CD14-positive monocyte (primary cell): ENCODE results near the gene DGCR2. TPM values are rescaled to one million over a fixed set of nuclear protein-coding genes. Genes with fewer than 3 reads are reported as not detected.
"Not testable (repeated sequence)": the region's sequence is repeated elsewhere in the genome, so short reads cannot be mapped to it uniquely, and the experiment has no call there.

ENCODE experiments used
- DNase-seq, 3 donors: peaks; one replicate each; pipeline ENCODE4 v3.0.0-alpha.2; 2011 to 2022
- H2AFZ ChIP-seq: 2 replicates; pipeline ENCODE4 v1.6.0; 2012; ENCODE audit warnings: mild to moderate bottlenecking, low read depth, low read length, inconsistent platforms; ENCODE audit not compliant: insufficient read depth, poor library complexity, severe bottlenecking
- H3K27ac ChIP-seq, 2 donors: 1 replicate in 1 of 2; 2 replicates in 1 of 2; pipeline ENCODE4 v1.5.1; 2012 to 2013; ENCODE audit warnings: low read length in 2 of 2, control low read depth in 1 of 2, inconsistent platforms in 1 of 2, low read depth in 1 of 2, mild to moderate bottlenecking in 1 of 2
- H3K27me3 ChIP-seq, 2 donors: one replicate each; pipeline versions ENCODE4 v1.6.0 to v1.6.1; 2011 to 2013; ENCODE audit warnings: low read length in 2 of 2; ENCODE audit not compliant: control insufficient read depth in 2 of 2, insufficient read depth in 2 of 2
- H3K36me3 ChIP-seq, 2 donors: replicated peaks in 1 of 2; 1 replicate in 1 of 2; 2 replicates in 1 of 2; pipeline versions ENCODE4 v1.5.1 to v1.6.1; 2012 to 2013; ENCODE audit warnings: low read length in 2 of 2, control low read depth in 1 of 2, inconsistent platforms in 1 of 2, mild to moderate bottlenecking in 1 of 2; ENCODE audit not compliant: insufficient read depth in 2 of 2, control insufficient read depth in 1 of 2
- H3K4me1 ChIP-seq, 2 donors: 1 replicate in 1 of 2; 2 replicates in 1 of 2; pipeline versions ENCODE4 v1.5.1 to v1.6.1; 2012 to 2013; ENCODE audit warnings: low read length in 2 of 2, control low read depth in 1 of 2, inconsistent platforms in 1 of 2, mild to moderate bottlenecking in 1 of 2, moderate library complexity in 1 of 2; ENCODE audit not compliant: insufficient read depth in 2 of 2, control insufficient read depth in 1 of 2
- H3K4me2 ChIP-seq: replicated peaks from 2 replicates; pipeline ENCODE3; 2012; ENCODE audit warnings: low read length, moderate library complexity, mild to moderate bottlenecking; ENCODE audit not compliant: poor library complexity, severe bottlenecking; ENCODE audit errors: extremely low read depth
- H3K4me3 ChIP-seq, 3 experiments: fragments of 200-600 bp in 1 of 3; sonication (generic) in 1 of 3; replicated peaks in 1 of 3; 1 replicate in 2 of 3; 2 replicates in 1 of 3; pipeline ENCODE4 v1.5.1; 2011 to 2013; ENCODE audit warnings: low read length in 3 of 3, mild to moderate bottlenecking in 3 of 3, control low read depth in 2 of 3, low read depth in 2 of 3, inconsistent platforms in 1 of 3, moderate library complexity in 1 of 3
- H3K79me2 ChIP-seq: 2 replicates; pipeline ENCODE4 v1.6.0; 2012; ENCODE audit warnings: mild to moderate bottlenecking, control low read depth, inconsistent platforms, low read length, moderate library complexity; ENCODE audit not compliant: insufficient read depth
- H3K9ac ChIP-seq: 2 replicates; pipeline ENCODE4 v1.6.0; 2017; ENCODE audit warnings: low read length, mild to moderate bottlenecking; ENCODE audit not compliant: insufficient read depth, poor library complexity, severe bottlenecking
- H3K9me3 ChIP-seq, 2 donors: replicated peaks in 1 of 2; 1 replicate in 1 of 2; 2 replicates in 1 of 2; pipeline versions ENCODE4 v1.5.1 to v1.6.1; 2012 to 2013; ENCODE audit warnings: low read length in 2 of 2, control low read depth in 1 of 2; ENCODE audit not compliant: control insufficient read depth in 1 of 2, insufficient read depth in 1 of 2
- H4K20me1 ChIP-seq: 2 replicates; pipeline ENCODE4 v1.6.0; 2012; ENCODE audit warnings: mild to moderate bottlenecking, low read length, control low read depth, moderate library complexity; ENCODE audit not compliant: insufficient read depth
- H3K27ac Mint-ChIP-seq, 7 donors: one replicate each; pipeline ENCODE4 v1.8.0; 2020; ENCODE audit warnings: mild to moderate bottlenecking in 7 of 7, mixed read lengths in 7 of 7, moderate library complexity in 6 of 7, inconsistent platforms in 2 of 7
- H3K27me3 Mint-ChIP-seq, 3 donors: one replicate each; pipeline ENCODE4 v1.8.0; 2021 to 2022; ENCODE audit warnings: low read depth in 3 of 3, mild to moderate bottlenecking in 3 of 3, mixed read lengths in 3 of 3, moderate library complexity in 3 of 3, inconsistent platforms in 1 of 3
- H3K36me3 Mint-ChIP-seq, 2 donors: one replicate each; pipeline ENCODE4 v1.8.0; 2020; ENCODE audit warnings: mixed read lengths in 2 of 2, inconsistent platforms in 1 of 2, mild to moderate bottlenecking in 1 of 2
- H3K4me1 Mint-ChIP-seq: one replicate; pipeline ENCODE4 v1.8.0; 2020; ENCODE audit warnings: mild to moderate bottlenecking, mixed read lengths
- H3K4me3 Mint-ChIP-seq, 2 donors: one replicate each; pipeline ENCODE4 v1.8.0; 2020; ENCODE audit warnings: mild to moderate bottlenecking in 2 of 2, mixed read lengths in 2 of 2, moderate library complexity in 1 of 2
- H3K9me3 Mint-ChIP-seq, 7 donors: one replicate each; pipeline ENCODE4 v1.8.0; 2020 to 2022; ENCODE audit warnings: mixed read lengths in 7 of 7, mild to moderate bottlenecking in 6 of 7, moderate library complexity in 6 of 7, inconsistent platforms in 2 of 7
- WGBS: methylation state at CpG from one replicate; pipeline ENCODE4 v1.1.5; 2013; ENCODE audit warnings: missing lambda C conversion rate; ENCODE audit not compliant: insufficient coverage; 5-methylcytosine and 5-hydroxymethylcytosine counted together
- intact Hi-C, 2 donors: fragments of 100-400 bp; cut with micrococcal nuclease; formaldehyde crosslinking; loops; one replicate each; pipeline versions ENCODE4 v1.15.0 to v1.15.1; 2023
- polyA plus RNA-seq, 3 donors: library from polyadenylated mRNA; depleted of rRNA in 1 of 3; unstranded in 2 of 3; stranded (reverse) in 1 of 3; fragments of 300-500 nt in 2 of 3; fragments of >200 nt in 1 of 3; fragmentation: Illumina TruSeq in 2 of 3; gene quantifications; 1 replicate in 2 of 3; 2 replicates in 1 of 3; pipeline ENCODE4 v1.2.3, GENCODE V29; 2012 to 2021
- TF ChIP-seq, protein P1 (sequence below): fragments of 200-600 bp; IDR thresholded peaks from one replicate; pipeline ENCODE4 v1.8.0; 2022; ENCODE audit warnings: antibody characterized with exemption, mild to moderate bottlenecking

DGCR2 gene
- polyA plus RNA-seq, 3 donors, result 28.9 to 37.0 (median 36.2) TPM

DNA sequence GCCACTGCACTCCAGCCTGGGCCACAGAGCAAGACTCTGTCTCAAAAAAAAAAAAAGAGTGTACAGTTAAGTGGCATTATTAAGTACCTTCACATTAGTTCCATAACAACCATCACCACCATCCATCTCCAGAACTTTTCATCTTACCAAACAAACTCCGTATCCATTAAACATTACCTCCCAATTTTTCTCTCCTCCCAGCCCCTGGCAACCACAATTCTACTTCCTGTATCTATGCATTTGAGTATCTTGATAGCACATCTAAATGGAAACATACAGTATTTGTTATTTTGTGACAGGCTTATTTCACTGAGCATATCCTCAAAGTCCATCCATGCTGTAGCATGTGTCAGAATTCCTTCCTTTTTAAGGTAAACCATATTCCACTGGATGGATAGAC, 46.8 kb downstream of the DGCR2 start:
- Mint-ChIP-seq H3K4me3 (no peak overlapping the region), H3K4me1 (no peaks in the 10 kb centered on the region), H3K27ac (peak overlapping the region in 1 of 7 donors; percentile 26), H3K9me3 (no peaks in the 10 kb centered on the region), H3K36me3 (peaks cover 48 to 72% of the 10 kb centered on the region in 2 donors), H3K27me3 (peaks cover 0 to 1% (median 0%) of the 10 kb centered on the region in 3 donors)
- Histone ChIP-seq H3K27ac (peak overlapping the region in 1 of 2 donors; percentile 4), H3K27me3 (no peaks in the 10 kb centered on the region), H2AFZ (no peak overlapping the region), H3K36me3 (peaks cover 45 to 77% of the 10 kb centered on the region in 2 donors), H3K79me2 (peaks cover 77% of the 10 kb centered on the region), H4K20me1 (peaks cover 61% of the 10 kb centered on the region), H3K9me3 (no peaks in the 10 kb centered on the region), H3K4me2 (no peak overlapping the region), H3K9ac (no peak overlapping the region), H3K4me3 (no peak overlapping the region), H3K4me1 (no peaks in the 10 kb centered on the region)
- WGBS, result no CpG with 5 or more reads among the region's 1 CpG
- intact Hi-C loops, result no loop called here
- TF ChIP-seq, protein P1, sequence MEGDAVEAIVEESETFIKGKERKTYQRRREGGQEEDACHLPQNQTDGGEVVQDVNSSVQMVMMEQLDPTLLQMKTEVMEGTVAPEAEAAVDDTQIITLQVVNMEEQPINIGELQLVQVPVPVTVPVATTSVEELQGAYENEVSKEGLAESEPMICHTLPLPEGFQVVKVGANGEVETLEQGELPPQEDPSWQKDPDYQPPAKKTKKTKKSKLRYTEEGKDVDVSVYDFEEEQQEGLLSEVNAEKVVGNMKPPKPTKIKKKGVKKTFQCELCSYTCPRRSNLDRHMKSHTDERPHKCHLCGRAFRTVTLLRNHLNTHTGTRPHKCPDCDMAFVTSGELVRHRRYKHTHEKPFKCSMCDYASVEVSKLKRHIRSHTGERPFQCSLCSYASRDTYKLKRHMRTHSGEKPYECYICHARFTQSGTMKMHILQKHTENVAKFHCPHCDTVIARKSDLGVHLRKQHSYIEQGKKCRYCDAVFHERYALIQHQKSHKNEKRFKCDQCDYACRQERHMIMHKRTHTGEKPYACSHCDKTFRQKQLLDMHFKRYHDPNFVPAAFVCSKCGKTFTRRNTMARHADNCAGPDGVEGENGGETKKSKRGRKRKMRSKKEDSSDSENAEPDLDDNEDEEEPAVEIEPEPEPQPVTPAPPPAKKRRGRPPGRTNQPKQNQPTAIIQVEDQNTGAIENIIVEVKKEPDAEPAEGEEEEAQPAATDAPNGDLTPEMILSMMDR, result no peak
- no peak for DNase-seq

DNA sequence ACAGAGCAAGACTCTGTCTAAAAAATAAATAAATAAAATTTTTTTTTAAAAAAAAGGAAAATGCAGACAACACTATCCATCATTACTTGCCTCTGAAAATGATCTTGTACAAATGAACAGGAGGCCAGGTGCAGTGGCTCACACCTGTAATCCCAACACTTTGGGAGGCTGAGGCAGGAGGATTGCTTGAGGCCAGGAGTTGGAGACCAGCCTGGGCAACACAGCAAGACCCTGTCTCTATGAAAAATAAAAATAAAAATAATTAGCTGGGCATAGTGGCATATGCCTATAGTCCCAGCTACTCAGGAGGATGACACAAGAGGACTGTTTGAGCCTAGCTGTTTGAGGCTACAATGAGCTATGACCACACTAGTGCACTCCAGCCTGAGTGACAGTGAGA, 49.4 kb downstream of the DGCR2 start:
- intact Hi-C loops, H3K9ac ChIP-seq, H3K27me3 Mint-ChIP-seq, H3K27me3 ChIP-seq, DNase-seq, H3K4me1 ChIP-seq, H3K4me3 Mint-ChIP-seq, H3K4me3 ChIP-seq, H3K9me3 ChIP-seq, H3K4me1 Mint-ChIP-seq, H2AFZ ChIP-seq, H3K9me3 Mint-ChIP-seq, H3K4me2 ChIP-seq: not testable (repeated sequence)
- Histone ChIP-seq H3K79me2 (peaks cover 86% of the 10 kb centered on the region), H3K27ac (peak overlapping the region in 1 of 2 donors; percentile 50), H4K20me1 (peaks cover 71% of the 10 kb centered on the region), H3K36me3 (peaks cover 51 to 78% of the 10 kb centered on the region in 2 donors)
- peak overlapping the region in 2 of 7 donors; percentile 16 to 78 for H3K27ac Mint-ChIP-seq
- H3K36me3 Mint-ChIP-seq, result peaks cover 48 to 73% of the 10 kb centered on the region in 2 donors
